NCI-H1436 (cell line): ENCODE measurements around the gene TPM1.
"Not testable (repeated sequence)": the region's sequence is repeated elsewhere in the genome, so short reads cannot be mapped to it uniquely, and the experiment has no call there.

Experiments
- DNase-seq: peaks from one replicate; lab custom pipeline; 2025; lab: John Stamatoyannopoulos, UW

The TPM1 gene

GRCh38 chr15:63096178-63096577, 53.6 kb downstream of the TPM1 start:
- no peak for DNase-seq

GRCh38 chr15:63098901-63099300, 56.4 kb downstream of the TPM1 start:
- not testable (repeated sequence) for DNase-seq

GRCh38 chr15:63099581-63099980, 57.0 kb downstream of the TPM1 start:
- not testable (repeated sequence) for DNase-seq

GRCh38 chr15:63103416-63103815, 60.9 kb downstream of the TPM1 start:
- no peak for DNase-seq

- DNase-seq, result no peak
Measured at GRCh38 chr15:63104727-63105126, 62.2 kb downstream of the TPM1 start.

GRCh38 chr15:63105354-63105753, 62.8 kb downstream of the TPM1 start:
- DNase-seq, result not testable (repeated sequence)

GRCh38 chr15:63107895-63108546, 65.5 kb downstream of the TPM1 start:
- DNase-seq, result no peak

- no peak for DNase-seq
Measured at GRCh38 chr15:63109498-63109897, 67.0 kb downstream of the TPM1 start.

- DNase-seq, result no peak
Measured at GRCh38 chr15:63109920-63110319, 67.4 kb downstream of the TPM1 start.

- no peak for DNase-seq
Measured at GRCh38 chr15:63110428-63111026, 68.0 kb downstream of the TPM1 start.

- DNase-seq, result no peak
Measured at GRCh38 chr15:63111481-63111880, 68.9 kb downstream of the TPM1 start.

GRCh38 chr15:63112871-63113270, 70.3 kb downstream of the TPM1 start:
- DNase-seq, result no peak

- no peak for DNase-seq
Measured at GRCh38 chr15:63114465-63114864, 71.9 kb downstream of the TPM1 start.
